ENCODE measurements around the gene PCYT2. TPM values are rescaled to one million over a fixed set of nuclear protein-coding genes. Genes with fewer than 3 reads are reported as not detected.

The PCYT2 gene
- total and polyA plus RNA-seq, 10 of the 15 experiments (the other 5 are each of a cell fraction or from before 2014, with no cell fraction given), result 0.63 to 72.0 (median 45.0) TPM

DNA sequence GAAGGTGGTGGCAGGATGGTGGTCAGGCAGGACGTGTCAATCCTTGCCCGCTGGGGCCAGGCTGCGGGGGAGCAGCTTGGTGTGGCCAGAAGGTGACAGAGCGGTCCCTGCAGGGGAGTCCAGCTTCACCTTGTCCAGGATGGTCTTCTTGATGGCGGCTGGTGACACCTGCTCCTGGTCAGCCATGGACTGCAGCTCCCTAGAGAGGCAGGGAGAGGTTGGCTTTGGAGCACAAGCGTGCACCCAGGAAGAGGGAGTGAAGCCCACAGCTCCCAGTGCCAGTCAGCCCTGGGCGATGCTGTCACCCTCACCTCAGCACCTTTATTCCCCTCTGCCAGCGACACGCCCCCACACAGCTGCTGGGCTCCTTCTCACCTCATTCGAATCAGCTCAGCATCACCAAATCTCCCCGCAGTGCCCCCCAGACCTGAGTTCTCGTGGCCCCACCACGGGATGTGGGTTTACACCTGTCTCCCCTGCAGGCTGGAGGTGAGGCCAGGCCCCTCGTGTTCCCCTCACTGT lies 22.0 kb upstream of the PCYT2 start:
- peaks cover 10% of the 10 kb centered on the region for H3K79me2 ChIP-seq (ENCODE audit: control insufficient read depth, insufficient read depth, low read length)
- ATAC-seq, result no peak
- H3K27ac ChIP-seq (ENCODE audit: control insufficient read depth, insufficient read depth), result no peak overlapping the region
- H3K9me3 ChIP-seq (replicated peaks; ENCODE audit: control insufficient read depth, insufficient read depth, low read length), result no peaks in the 10 kb centered on the region
- H2AFZ ChIP-seq (ENCODE audit: control insufficient read depth, low read depth, low read length), result no peak overlapping the region
- peaks cover 0 to 2% of the 10 kb centered on the region in 2 experiments; a peak in 1 of 4 replicates for H3K36me3 ChIP-seq (ENCODE audit: control insufficient read depth in 2 of 2, insufficient read depth in 2 of 2, low read length in 1 of 2)
- peaks cover 17% of the 10 kb centered on the region for H3K4me1 ChIP-seq (ENCODE audit: control insufficient read depth, insufficient read depth, low read length)
- WGBS (ENCODE audit: insufficient coverage, insufficient replicate concordance, low lambda C conversion rate, missing lambda C conversion rate), result 83% methylated on average over 13 of the region's 14 CpGs
- intact Hi-C loops (cut with micrococcal nuclease; ENCODE audit: unreplicated experiment), result no loop called here
- H3K4me3 ChIP-seq, result no peak overlapping the region
- TF ChIP-seq, protein P1, sequence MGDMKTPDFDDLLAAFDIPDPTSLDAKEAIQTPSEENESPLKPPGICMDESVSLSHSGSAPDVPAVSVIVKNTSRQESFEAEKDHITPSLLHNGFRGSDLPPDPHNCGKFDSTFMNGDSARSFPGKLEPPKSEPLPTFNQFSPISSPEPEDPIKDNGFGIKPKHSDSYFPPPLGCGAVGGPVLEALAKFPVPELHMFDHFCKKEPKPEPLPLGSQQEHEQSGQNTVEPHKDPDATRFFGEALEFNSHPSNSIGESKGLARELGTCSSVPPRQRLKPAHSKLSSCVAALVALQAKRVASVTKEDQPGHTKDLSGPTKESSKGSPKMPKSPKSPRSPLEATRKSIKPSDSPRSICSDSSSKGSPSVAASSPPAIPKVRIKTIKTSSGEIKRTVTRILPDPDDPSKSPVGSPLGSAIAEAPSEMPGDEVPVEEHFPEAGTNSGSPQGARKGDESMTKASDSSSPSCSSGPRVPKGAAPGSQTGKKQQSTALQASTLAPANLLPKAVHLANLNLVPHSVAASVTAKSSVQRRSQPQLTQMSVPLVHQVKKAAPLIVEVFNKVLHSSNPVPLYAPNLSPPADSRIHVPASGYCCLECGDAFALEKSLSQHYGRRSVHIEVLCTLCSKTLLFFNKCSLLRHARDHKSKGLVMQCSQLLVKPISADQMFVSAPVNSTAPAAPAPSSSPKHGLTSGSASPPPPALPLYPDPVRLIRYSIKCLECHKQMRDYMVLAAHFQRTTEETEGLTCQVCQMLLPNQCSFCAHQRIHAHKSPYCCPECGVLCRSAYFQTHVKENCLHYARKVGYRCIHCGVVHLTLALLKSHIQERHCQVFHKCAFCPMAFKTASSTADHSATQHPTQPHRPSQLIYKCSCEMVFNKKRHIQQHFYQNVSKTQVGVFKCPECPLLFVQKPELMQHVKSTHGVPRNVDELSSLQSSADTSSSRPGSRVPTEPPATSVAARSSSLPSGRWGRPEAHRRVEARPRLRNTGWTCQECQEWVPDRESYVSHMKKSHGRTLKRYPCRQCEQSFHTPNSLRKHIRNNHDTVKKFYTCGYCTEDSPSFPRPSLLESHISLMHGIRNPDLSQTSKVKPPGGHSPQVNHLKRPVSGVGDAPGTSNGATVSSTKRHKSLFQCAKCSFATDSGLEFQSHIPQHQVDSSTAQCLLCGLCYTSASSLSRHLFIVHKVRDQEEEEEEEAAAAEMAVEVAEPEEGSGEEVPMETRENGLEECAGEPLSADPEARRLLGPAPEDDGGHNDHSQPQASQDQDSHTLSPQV (IDR thresholded peaks at IDR 0.05), result no peak
- 0 out of 2 replicates have a peak, but pooled peaks have one; percentile 16 for TF ChIP-seq POLR2A (IDR thresholded peaks at IDR 0.05; ENCODE audit: low read depth, low read length)
- no peak overlapping the region for H3K4me2 ChIP-seq (ENCODE audit: control insufficient read depth, insufficient read depth)
- SMC1A ChIA-PET (ENCODE audit: uncharacterized antibody, unreplicated experiment), result no interaction called here
- no TSS peak for BruUV-seq (replicated peaks)
- no peaks in the 10 kb centered on the region for H4K20me1 ChIP-seq (ENCODE audit: control insufficient read depth, insufficient read depth)
- CTCF ChIA-PET, result no interaction called here
- no peak overlapping the region for H3K9ac ChIP-seq (ENCODE audit: control insufficient read depth, insufficient read depth, low read length)
- H3K27me3 ChIP-seq (replicated peaks in 1 of 2; ENCODE audit: control insufficient read depth in 2 of 2, insufficient read depth in 2 of 2, low read length in 1 of 2), result no peaks in the 10 kb centered on the region
- in situ Hi-C loops (cut with MboI), result no loop called here
- POLR2A ChIA-PET, result no interaction called here
- FAIRE-seq, result no peak
- RAD21 ChIA-PET (ENCODE audit: unreplicated experiment), result no interaction called here
- no peak for DNase-seq (ENCODE audit: low read depth, low spot score)

Measured in GM12878 (cell line).